ENCODE measurements around the gene ZSWIM3.

ZSWIM3 gene

GRCh38 chr20:45896641-45897161, 39.3 kb downstream of the ZSWIM3 start:
- no peak overlapping the region for H3K4me2 ChIP-seq (ENCODE audit: low read length)
- no CpG with 5 or more reads among the region's 14 CpGs for WGBS (ENCODE audit: extremely low coverage, insufficient coverage, insufficient read length)
- no peak overlapping the region for H3K9ac ChIP-seq (ENCODE audit: low read length)
- no peak overlapping the region for H4K8ac ChIP-seq (ENCODE audit: low read depth, low read length)
- no peak overlapping the region for H2AK5ac ChIP-seq (ENCODE audit: low read length)
- H3K79me2 ChIP-seq (ENCODE audit: control insufficient read depth, insufficient read depth, low read length, poor library complexity): no peaks in the 10 kb centered on the region
- peaks cover 34 to 48% of the 10 kb centered on the region in 2 experiments for H3K36me3 ChIP-seq (ENCODE audit: control insufficient read depth in 1 of 2, insufficient read depth in 2 of 2, low read length in 2 of 2)
- H2BK5ac ChIP-seq (ENCODE audit: low read depth, low read length, poor library complexity): no peak overlapping the region
- peaks cover 2% of the 10 kb centered on the region for H3K9me3 ChIP-seq (ENCODE audit: insufficient read depth, low read depth, low read length)
- no peak overlapping the region for H3K18ac ChIP-seq (ENCODE audit: low read length)
- H3K4ac ChIP-seq (ENCODE audit: low read depth, low read length): no peak overlapping the region
- H3K27ac ChIP-seq (ENCODE audit: low read depth, low read length): no peak overlapping the region
- DNase-seq: no peak
- no peaks in the 10 kb centered on the region for H3K79me1 ChIP-seq (ENCODE audit: low read length)
- no peaks in the 10 kb centered on the region for H3K27me3 ChIP-seq (ENCODE audit: insufficient read depth, low read length)
- H3K4me3 ChIP-seq (ENCODE audit: low read depth, low read length): no peak overlapping the region
- no peak overlapping the region for H2AFZ ChIP-seq (ENCODE audit: insufficient read depth, low read length, poor library complexity)
- H3K4me1 ChIP-seq (ENCODE audit: control insufficient read depth in 1 of 2, insufficient read depth in 2 of 2, low read length in 2 of 2): peaks cover 6 to 7% of the 10 kb centered on the region in 2 experiments
- H3K14ac ChIP-seq (ENCODE audit: low read length): no peak overlapping the region
- no peak overlapping the region for H2BK12ac ChIP-seq (ENCODE audit: low read length)
- no peak overlapping the region for H4K12ac ChIP-seq (ENCODE audit: low read depth, low read length)
- no peak overlapping the region for H3K23ac ChIP-seq (ENCODE audit: low read length)
- no peak overlapping the region for H4K91ac ChIP-seq (ENCODE audit: low read depth, low read length)
- H2BK120ac ChIP-seq (ENCODE audit: insufficient read depth, low read length, poor library complexity): no peak overlapping the region

DNA sequence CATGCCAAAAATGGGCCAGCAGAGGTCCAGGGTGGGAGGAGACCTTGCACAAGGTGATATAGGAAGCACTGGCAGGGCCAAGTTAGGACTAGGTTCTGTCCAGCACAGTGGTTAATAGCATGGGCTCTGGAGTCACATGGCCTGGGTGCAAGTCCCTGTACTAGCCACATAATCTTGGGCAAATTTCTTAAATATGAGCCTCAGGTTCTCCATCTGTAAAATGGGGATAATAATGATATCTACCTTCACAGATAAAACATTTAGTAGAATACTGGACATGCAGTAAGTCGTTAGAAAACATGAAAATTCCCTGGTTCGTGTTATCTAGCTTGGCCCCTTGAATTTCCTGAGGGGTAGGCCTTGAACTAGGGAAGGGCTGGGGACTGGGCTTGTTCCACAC, 39.9 kb downstream of the ZSWIM3 start:
- H3K9ac ChIP-seq (ENCODE audit: low read length): no peak overlapping the region
- no peak overlapping the region for H3K4me3 ChIP-seq (ENCODE audit: low read depth, low read length)
- H4K8ac ChIP-seq (ENCODE audit: low read depth, low read length): no peak overlapping the region
- H2BK120ac ChIP-seq (ENCODE audit: insufficient read depth, low read length, poor library complexity): no peak overlapping the region
- no peak overlapping the region for H3K14ac ChIP-seq (ENCODE audit: low read length)
- WGBS (ENCODE audit: extremely low coverage, insufficient coverage, insufficient read length): no CpG with 5 or more reads among the region's 2 CpGs
- no peak overlapping the region for H3K23ac ChIP-seq (ENCODE audit: low read length)
- H3K4me2 ChIP-seq (ENCODE audit: low read length): no peak overlapping the region
- H3K36me3 ChIP-seq (ENCODE audit: control insufficient read depth in 1 of 2, insufficient read depth in 2 of 2, low read length in 2 of 2): peaks cover 34 to 52% of the 10 kb centered on the region in 2 experiments
- H2BK5ac ChIP-seq (ENCODE audit: low read depth, low read length, poor library complexity): no peak overlapping the region
- no peaks in the 10 kb centered on the region for H3K27me3 ChIP-seq (ENCODE audit: insufficient read depth, low read length)
- DNase-seq: no peak
- peaks cover under 1 to 1% of the 10 kb centered on the region in 2 experiments for H3K4me1 ChIP-seq (ENCODE audit: control insufficient read depth in 1 of 2, insufficient read depth in 2 of 2, low read length in 2 of 2)
- H2AFZ ChIP-seq (ENCODE audit: insufficient read depth, low read length, poor library complexity): no peak overlapping the region
- no peak overlapping the region for H3K18ac ChIP-seq (ENCODE audit: low read length)
- no peak overlapping the region for H4K91ac ChIP-seq (ENCODE audit: low read depth, low read length)
- H3K79me2 ChIP-seq (ENCODE audit: control insufficient read depth, insufficient read depth, low read length, poor library complexity): no peaks in the 10 kb centered on the region
- H3K79me1 ChIP-seq (ENCODE audit: low read length): no peaks in the 10 kb centered on the region
- no peak overlapping the region for H3K27ac ChIP-seq (ENCODE audit: low read depth, low read length)
- no peak overlapping the region for H4K12ac ChIP-seq (ENCODE audit: low read depth, low read length)
- H3K9me3 ChIP-seq (ENCODE audit: insufficient read depth, low read depth, low read length): peaks cover 2% of the 10 kb centered on the region
- H2AK5ac ChIP-seq (ENCODE audit: low read length): no peak overlapping the region
- no peak overlapping the region for H2BK12ac ChIP-seq (ENCODE audit: low read length)
- no peak overlapping the region for H3K4ac ChIP-seq (ENCODE audit: low read depth, low read length)

GRCh38 chr20:45897692-45898091, 40.3 kb downstream of the ZSWIM3 start:
- no peak overlapping the region for H4K8ac ChIP-seq (ENCODE audit: low read depth, low read length)
- no CpG with 5 or more reads among the region's 7 CpGs for WGBS (ENCODE audit: extremely low coverage, insufficient coverage, insufficient read length)
- no peak overlapping the region for H4K91ac ChIP-seq (ENCODE audit: low read depth, low read length)
- H3K27ac ChIP-seq (ENCODE audit: low read depth, low read length): no peak overlapping the region
- H3K4ac ChIP-seq (ENCODE audit: low read depth, low read length): no peak overlapping the region
- no peak overlapping the region for H2BK5ac ChIP-seq (ENCODE audit: low read depth, low read length, poor library complexity)
- peaks cover 34 to 52% of the 10 kb centered on the region in 2 experiments for H3K36me3 ChIP-seq (ENCODE audit: control insufficient read depth in 1 of 2, insufficient read depth in 2 of 2, low read length in 2 of 2)
- H3K9me3 ChIP-seq (ENCODE audit: insufficient read depth, low read depth, low read length): peaks cover 2% of the 10 kb centered on the region
- no peak overlapping the region for H3K23ac ChIP-seq (ENCODE audit: low read length)
- H2BK12ac ChIP-seq (ENCODE audit: low read length): no peak overlapping the region
- no peak overlapping the region for H2AK5ac ChIP-seq (ENCODE audit: low read length)
- no peak overlapping the region for H3K14ac ChIP-seq (ENCODE audit: low read length)
- no peaks in the 10 kb centered on the region for H3K79me2 ChIP-seq (ENCODE audit: control insufficient read depth, insufficient read depth, low read length, poor library complexity)
- no peak overlapping the region for H3K4me3 ChIP-seq (ENCODE audit: low read depth, low read length)
- H3K4me2 ChIP-seq (ENCODE audit: low read length): no peak overlapping the region
- H3K9ac ChIP-seq (ENCODE audit: low read length): no peak overlapping the region
- no peaks in the 10 kb centered on the region for H3K27me3 ChIP-seq (ENCODE audit: insufficient read depth, low read length)
- no peaks in the 10 kb centered on the region for H3K79me1 ChIP-seq (ENCODE audit: low read length)
- H3K18ac ChIP-seq (ENCODE audit: low read length): no peak overlapping the region
- H2AFZ ChIP-seq (ENCODE audit: insufficient read depth, low read length, poor library complexity): no peak overlapping the region
- no peak overlapping the region for H4K12ac ChIP-seq (ENCODE audit: low read depth, low read length)
- no peaks in the 10 kb centered on the region for H3K4me1 ChIP-seq (ENCODE audit: control insufficient read depth in 1 of 2, insufficient read depth in 2 of 2, low read length in 2 of 2)
- peak; percentile 32 to 38 for DNase-seq
- H2BK120ac ChIP-seq (ENCODE audit: insufficient read depth, low read length, poor library complexity): no peak overlapping the region

DNA sequence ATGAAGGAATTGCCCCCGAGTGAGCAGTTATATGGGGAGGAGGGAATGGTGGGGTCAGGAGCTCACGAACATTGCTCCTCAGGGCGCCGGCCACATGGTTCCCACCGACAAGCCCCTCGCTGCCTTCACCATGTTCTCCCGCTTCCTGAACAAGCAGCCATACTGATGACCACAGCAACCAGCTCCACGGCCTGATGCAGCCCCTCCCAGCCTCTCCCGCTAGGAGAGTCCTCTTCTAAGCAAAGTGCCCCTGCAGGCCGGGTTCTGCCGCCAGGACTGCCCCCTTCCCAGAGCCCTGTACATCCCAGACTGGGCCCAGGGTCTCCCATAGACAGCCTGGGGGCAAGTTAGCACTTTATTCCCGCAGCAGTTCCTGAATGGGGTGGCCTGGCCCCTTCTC, 40.9 kb downstream of the ZSWIM3 start:
- no peak overlapping the region for H3K9ac ChIP-seq (ENCODE audit: low read length)
- no peak for DNase-seq
- no peaks in the 10 kb centered on the region for H3K79me2 ChIP-seq (ENCODE audit: control insufficient read depth, insufficient read depth, low read length, poor library complexity)
- no peak overlapping the region for H2BK5ac ChIP-seq (ENCODE audit: low read depth, low read length, poor library complexity)
- H3K23ac ChIP-seq (ENCODE audit: low read length): no peak overlapping the region
- H3K79me1 ChIP-seq (ENCODE audit: low read length): no peaks in the 10 kb centered on the region
- H3K36me3 ChIP-seq (ENCODE audit: control insufficient read depth in 1 of 2, insufficient read depth in 2 of 2, low read length in 2 of 2): peaks cover 34 to 46% of the 10 kb centered on the region in 2 experiments
- peaks cover 2% of the 10 kb centered on the region for H3K9me3 ChIP-seq (ENCODE audit: insufficient read depth, low read depth, low read length)
- no peak overlapping the region for H2BK120ac ChIP-seq (ENCODE audit: insufficient read depth, low read length, poor library complexity)
- H3K4me1 ChIP-seq (ENCODE audit: control insufficient read depth in 1 of 2, insufficient read depth in 2 of 2, low read length in 2 of 2): no peaks in the 10 kb centered on the region
- H3K27me3 ChIP-seq (ENCODE audit: insufficient read depth, low read length): no peaks in the 10 kb centered on the region
- H2BK12ac ChIP-seq (ENCODE audit: low read length): no peak overlapping the region
- no peak overlapping the region for H3K4me2 ChIP-seq (ENCODE audit: low read length)
- H3K14ac ChIP-seq (ENCODE audit: low read length): no peak overlapping the region
- no peak overlapping the region for H3K27ac ChIP-seq (ENCODE audit: low read depth, low read length)
- H3K18ac ChIP-seq (ENCODE audit: low read length): no peak overlapping the region
- no peak overlapping the region for H2AFZ ChIP-seq (ENCODE audit: insufficient read depth, low read length, poor library complexity)
- no peak overlapping the region for H4K91ac ChIP-seq (ENCODE audit: low read depth, low read length)
- H4K12ac ChIP-seq (ENCODE audit: low read depth, low read length): no peak overlapping the region
- no peak overlapping the region for H3K4me3 ChIP-seq (ENCODE audit: low read depth, low read length)
- H3K4ac ChIP-seq (ENCODE audit: low read depth, low read length): no peak overlapping the region
- WGBS (ENCODE audit: extremely low coverage, insufficient coverage, insufficient read length): no CpG with 5 or more reads among the region's 12 CpGs
- H4K8ac ChIP-seq (ENCODE audit: low read depth, low read length): no peak overlapping the region
- no peak overlapping the region for H2AK5ac ChIP-seq (ENCODE audit: low read length)
